GM18951 (cell line): Measurements from ENCODE around the gene TEX38.

Source experiments
- POLR2A ChIP-seq: IDR thresholded peaks from 4 replicates; pipeline ENCODE4 v1.6.1; 2011; ENCODE audit warnings: mild to moderate bottlenecking; ENCODE audit not compliant: insufficient read length, insufficient read depth; ENCODE audit errors: extremely low read depth
- in situ Hi-C: fragments of 300-500 bp; cut with MboI; formaldehyde crosslinking; loops from one replicate; pipeline ENCODE4 v1.12.0; 2022; ENCODE audit warnings: low sequenced_read_pairs, mixed read lengths, inconsistent platforms; ENCODE audit not compliant: unreplicated experiment

The TEX38 gene

GRCh38 chr1:46671554-46671953 lies at the start of gene TEX38:
TEX38 (plus strand) TSS chr1:46671854; CDS start chr1:46671935, 81 bp downstream.
- in situ Hi-C loops = no loop called here
- no peak for TF ChIP-seq POLR2A

GRCh38 chr1:46621930-46622329 lies 49.7 kb upstream of the TEX38 start:
- in situ Hi-C loops = no loop called here
- TF ChIP-seq POLR2A = no peak

GRCh38 chr1:46622344-46622743 lies 49.3 kb upstream of the TEX38 start:
- TF ChIP-seq POLR2A = no peak
- in situ Hi-C loops = no loop called here

- no peak for TF ChIP-seq POLR2A
- in situ Hi-C loops = no loop called here
These were observed 47.7 kb upstream of the TEX38 start for GRCh38 chr1:46623743-46624644.

- in situ Hi-C loops = no loop called here
- no peak for TF ChIP-seq POLR2A
These were observed 40.9 kb upstream of the TEX38 start for GRCh38 chr1:46630719-46631118.

GRCh38 chr1:46635205-46635604 lies 36.4 kb upstream of the TEX38 start:
- in situ Hi-C loops = no loop called here
- no peak for TF ChIP-seq POLR2A

GRCh38 chr1:46637444-46638083 lies 34.1 kb upstream of the TEX38 start:
- in situ Hi-C loops = no loop called here
- no peak for TF ChIP-seq POLR2A

GRCh38 chr1:46638921-46639320 lies 32.7 kb upstream of the TEX38 start:
- TF ChIP-seq POLR2A = no peak
- in situ Hi-C loops = no loop called here

- in situ Hi-C loops = no loop called here
- no peak for TF ChIP-seq POLR2A
These were observed 32.1 kb upstream of the TEX38 start for GRCh38 chr1:46639547-46639946.

- in situ Hi-C loops = no loop called here
- no peak for TF ChIP-seq POLR2A
These were observed 29.5 kb upstream of the TEX38 start for GRCh38 chr1:46642115-46642680.

- TF ChIP-seq POLR2A = no peak
- in situ Hi-C loops = no loop called here
These were observed 28.3 kb upstream of the TEX38 start for GRCh38 chr1:46643368-46643775.

- in situ Hi-C loops = no loop called here
- TF ChIP-seq POLR2A = no peak
These were observed 25.8 kb upstream of the TEX38 start for GRCh38 chr1:46645815-46646214.

- in situ Hi-C loops = no loop called here
- TF ChIP-seq POLR2A = no peak
These were observed 25.3 kb upstream of the TEX38 start for GRCh38 chr1:46646331-46646730.
